ENCODE results near the gene STXBP5. TPM values are rescaled to one million over a fixed set of nuclear protein-coding genes. Genes with fewer than 3 reads are reported as not detected.

Gene STXBP5
- total and polyA plus RNA-seq, 2 donors (not counting 1 experiment from before 2014, with no cell fraction given), result 4.6 to 24.1 TPM

DNA sequence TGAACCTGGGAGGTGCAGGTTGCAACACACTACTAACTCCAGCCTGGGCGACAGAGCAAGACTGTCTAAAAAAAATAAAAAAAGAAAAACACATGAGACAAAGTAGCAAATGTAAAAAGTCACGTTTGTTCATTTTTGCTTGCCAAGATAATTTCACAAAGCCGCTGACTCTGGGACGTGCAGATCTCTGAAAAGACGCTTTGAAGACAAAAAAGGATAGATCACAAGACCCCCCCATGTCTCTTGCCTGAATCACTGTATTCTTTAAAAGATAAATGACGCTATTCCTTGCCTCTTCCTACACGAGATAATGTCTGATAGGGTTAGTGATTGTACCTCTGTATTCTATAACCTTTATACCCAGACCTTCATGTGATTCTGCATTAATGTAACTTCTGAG lies 23.3 kb upstream of the STXBP5 start:
- Mint-ChIP-seq H3K27me3 (peaks cover 13% of the 10 kb centered on the region), H3K27ac (no peak overlapping the region), H3K4me1 (no peaks in the 10 kb centered on the region), H3K9me3 (ENCODE audit: insufficient read depth) (no peaks in the 10 kb centered on the region), H3K4me3 (no peak overlapping the region)
- Histone ChIP-seq H3K36me3 (replicated peaks in 1 of 2; ENCODE audit: control extremely low read depth in 1 of 2, control insufficient read depth in 1 of 2, extremely low read depth in 1 of 2, insufficient read depth in 2 of 2, low read length in 1 of 2) (no peaks in the 10 kb centered on the region), H2AFZ (ENCODE audit: insufficient read depth, low read depth, low read length, poor library complexity, severe bottlenecking) (no peak overlapping the region), H3K79me2 (ENCODE audit: control insufficient read depth, insufficient read depth, low read length) (no peaks in the 10 kb centered on the region), H3K4me1 (ENCODE audit: control insufficient read depth in 2 of 2, insufficient read depth in 2 of 2, low read length in 2 of 2) (no peaks in the 10 kb centered on the region), H3K9ac (ENCODE audit: low read length) (no peak overlapping the region), H3K4me3 (ENCODE audit: control extremely low read depth in 1 of 5, extremely low read depth in 1 of 5, insufficient read depth in 1 of 5, low read depth in 2 of 5, low read length in 4 of 5) (no peak overlapping the region), H3K27me3 (replicated peaks in 1 of 4; ENCODE audit: control extremely low read depth in 1 of 4, control insufficient read depth in 3 of 4, insufficient read depth in 4 of 4, low read length in 3 of 4) (no peaks in the 10 kb centered on the region), H3K27ac (ENCODE audit: low read length in 2 of 2) (no peak overlapping the region), H3K9me3 (ENCODE audit: control extremely low read depth in 1 of 3, control insufficient read depth in 2 of 3, insufficient read depth in 1 of 3, low read length in 2 of 3) (no peaks in the 10 kb centered on the region), H4K20me1 (ENCODE audit: control insufficient read depth, insufficient read depth, low read length, poor library complexity, severe bottlenecking) (no peaks in the 10 kb centered on the region), H3K4me2 (replicated peaks; ENCODE audit: low read depth, low read length, poor library complexity, severe bottlenecking) (no peak overlapping the region)
- ChIA-PET POLR2A (no interaction called here), CTCF (no interaction called here)
- DNase-seq (no peak), ATAC-seq (ENCODE audit: low read depth) (no peak)
- intact Hi-C loops (cut with micrococcal nuclease), result no loop called here
- TF ChIP-seq EZH2 (IDR thresholded peaks at IDR 0.05; ENCODE audit: borderline replicate concordance, insufficient read depth, low read depth, low read length, poor library complexity, severe bottlenecking), result no peak
- TF ChIP-seq, protein P1, sequence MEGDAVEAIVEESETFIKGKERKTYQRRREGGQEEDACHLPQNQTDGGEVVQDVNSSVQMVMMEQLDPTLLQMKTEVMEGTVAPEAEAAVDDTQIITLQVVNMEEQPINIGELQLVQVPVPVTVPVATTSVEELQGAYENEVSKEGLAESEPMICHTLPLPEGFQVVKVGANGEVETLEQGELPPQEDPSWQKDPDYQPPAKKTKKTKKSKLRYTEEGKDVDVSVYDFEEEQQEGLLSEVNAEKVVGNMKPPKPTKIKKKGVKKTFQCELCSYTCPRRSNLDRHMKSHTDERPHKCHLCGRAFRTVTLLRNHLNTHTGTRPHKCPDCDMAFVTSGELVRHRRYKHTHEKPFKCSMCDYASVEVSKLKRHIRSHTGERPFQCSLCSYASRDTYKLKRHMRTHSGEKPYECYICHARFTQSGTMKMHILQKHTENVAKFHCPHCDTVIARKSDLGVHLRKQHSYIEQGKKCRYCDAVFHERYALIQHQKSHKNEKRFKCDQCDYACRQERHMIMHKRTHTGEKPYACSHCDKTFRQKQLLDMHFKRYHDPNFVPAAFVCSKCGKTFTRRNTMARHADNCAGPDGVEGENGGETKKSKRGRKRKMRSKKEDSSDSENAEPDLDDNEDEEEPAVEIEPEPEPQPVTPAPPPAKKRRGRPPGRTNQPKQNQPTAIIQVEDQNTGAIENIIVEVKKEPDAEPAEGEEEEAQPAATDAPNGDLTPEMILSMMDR (IDR thresholded peaks at IDR 0.05), result no peak
- 100% methylated on average over 2 of the region's 7 CpGs for WGBS (ENCODE audit: insufficient coverage)

DNA sequence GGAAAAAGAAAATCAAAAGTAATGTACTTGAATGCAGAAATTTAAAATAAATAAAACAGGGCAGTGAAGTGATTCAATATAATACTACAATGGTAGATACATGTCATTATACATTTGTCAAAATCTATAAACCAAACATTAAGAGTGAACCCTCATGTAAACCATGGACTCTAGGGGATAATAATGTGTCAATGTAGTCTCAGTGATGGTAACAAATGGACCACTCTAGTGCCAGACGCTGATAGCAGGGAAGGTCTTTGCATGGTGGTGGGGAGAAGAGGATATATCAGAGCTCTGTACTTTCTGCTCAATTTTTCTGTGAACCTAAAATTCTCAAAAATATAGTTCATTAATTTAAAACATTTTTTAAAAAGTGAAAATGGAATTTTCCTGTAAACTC lies 19.8 kb upstream of the STXBP5 start:
- Histone ChIP-seq H4K20me1 (ENCODE audit: control insufficient read depth, insufficient read depth, low read length, poor library complexity, severe bottlenecking) (no peaks in the 10 kb centered on the region), H3K4me3 (ENCODE audit: control extremely low read depth in 1 of 5, extremely low read depth in 1 of 5, insufficient read depth in 1 of 5, low read depth in 2 of 5, low read length in 4 of 5) (no peak overlapping the region), H3K4me2 (replicated peaks; ENCODE audit: low read depth, low read length, poor library complexity, severe bottlenecking) (no peak overlapping the region), H3K9ac (ENCODE audit: low read length) (no peak overlapping the region), H3K27ac (ENCODE audit: low read length in 2 of 2) (no peak overlapping the region), H3K79me2 (ENCODE audit: control insufficient read depth, insufficient read depth, low read length) (no peaks in the 10 kb centered on the region), H3K36me3 (replicated peaks in 1 of 2; ENCODE audit: control extremely low read depth in 1 of 2, control insufficient read depth in 1 of 2, extremely low read depth in 1 of 2, insufficient read depth in 2 of 2, low read length in 1 of 2) (no peaks in the 10 kb centered on the region), H2AFZ (ENCODE audit: insufficient read depth, low read depth, low read length, poor library complexity, severe bottlenecking) (no peak overlapping the region), H3K4me1 (ENCODE audit: control insufficient read depth in 2 of 2, insufficient read depth in 2 of 2, low read length in 2 of 2) (no peaks in the 10 kb centered on the region), H3K9me3 (ENCODE audit: control extremely low read depth in 1 of 3, control insufficient read depth in 2 of 3, insufficient read depth in 1 of 3, low read length in 2 of 3) (no peaks in the 10 kb centered on the region), H3K27me3 (replicated peaks in 1 of 4; ENCODE audit: control extremely low read depth in 1 of 4, control insufficient read depth in 3 of 4, insufficient read depth in 4 of 4, low read length in 3 of 4) (no peaks in the 10 kb centered on the region)
- Mint-ChIP-seq H3K9me3 (ENCODE audit: insufficient read depth) (no peaks in the 10 kb centered on the region), H3K4me1 (no peaks in the 10 kb centered on the region), H3K27ac (no peak overlapping the region), H3K27me3 (peaks cover 10% of the 10 kb centered on the region), H3K4me3 (no peak overlapping the region)
- intact Hi-C loops (cut with micrococcal nuclease), result no loop called here
- DNase-seq (no peak), ATAC-seq (ENCODE audit: low read depth) (no peak)
- POLR2A ChIA-PET, result no interaction called here
- no peak for TF ChIP-seq EZH2 (IDR thresholded peaks at IDR 0.05; ENCODE audit: borderline replicate concordance, insufficient read depth, low read depth, low read length, poor library complexity, severe bottlenecking)
- TF ChIP-seq, protein P1 (IDR thresholded peaks at IDR 0.05), result no peak
- no CpG with 5 or more reads among the region's 1 CpG for WGBS (ENCODE audit: insufficient coverage)
- CTCF ChIA-PET, result no interaction called here
